Measurements from ENCODE around the gene DCDC1. TPM values are rescaled to one million over a fixed set of nuclear protein-coding genes. Genes with fewer than 3 reads are reported as not detected.
"Not testable (repeated sequence)": the region's sequence is repeated elsewhere in the genome, so short reads cannot be mapped to it uniquely, and the experiment has no call there.

The DCDC1 gene
- total RNA-seq, 1 donor from 2014 or later = not detected

DNA sequence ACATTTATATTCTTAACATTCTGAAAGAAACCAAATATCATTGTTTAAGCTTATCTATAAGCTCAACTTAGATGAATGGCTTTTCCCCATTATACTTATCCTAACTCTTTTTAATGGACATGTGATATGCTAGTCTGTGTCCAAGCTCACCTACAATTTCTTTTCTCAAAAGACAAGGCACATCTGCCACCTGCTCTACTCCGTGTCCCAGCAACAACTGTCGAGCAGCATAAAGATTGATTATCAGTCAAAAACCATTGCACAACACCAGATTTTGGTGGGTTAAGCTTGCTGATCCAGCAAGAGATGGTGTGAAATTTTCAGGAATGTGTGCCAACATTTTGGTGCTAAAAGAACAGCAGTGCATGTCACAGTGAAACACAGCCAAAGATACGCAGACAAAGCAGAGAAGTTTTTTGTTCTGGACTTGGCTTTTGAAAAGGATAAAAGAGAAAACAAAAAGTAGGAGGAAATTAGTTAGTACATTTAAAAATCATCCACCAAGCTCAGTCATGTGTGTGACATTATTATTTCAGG, 65.8 kb downstream of the DCDC1 start:
- Mint-ChIP-seq H3K36me3 (ENCODE audit: low read depth) (no peaks in the 10 kb centered on the region), H3K27ac (no peak overlapping the region), H3K9me3 (no peaks in the 10 kb centered on the region), H3K4me1 (ENCODE audit: low read depth) (no peaks in the 10 kb centered on the region), H3K4me3 (no peak overlapping the region), H3K27me3 (ENCODE audit: insufficient read depth) (peaks cover 2% of the 10 kb centered on the region)
- DNase-seq (ENCODE audit: low spot score) = no peak
- intact Hi-C loops (cut with micrococcal nuclease) = no loop called here

GRCh38 chr11:31301549-31302510, 67.7 kb downstream of the DCDC1 start:
- Mint-ChIP-seq H3K36me3 (ENCODE audit: low read depth) (no peaks in the 10 kb centered on the region), H3K4me1 (ENCODE audit: low read depth) (no peaks in the 10 kb centered on the region), H3K27ac (no peak overlapping the region), H3K27me3 (ENCODE audit: insufficient read depth) (peaks cover 2% of the 10 kb centered on the region), H3K4me3 (no peak overlapping the region), H3K9me3 (no peaks in the 10 kb centered on the region)
- DNase-seq (ENCODE audit: low spot score) = no peak
- intact Hi-C loops (cut with micrococcal nuclease) = no loop called here

GRCh38 chr11:31295308-31295707, 74.2 kb downstream of the DCDC1 start:
- no peaks in the 10 kb centered on the region for H3K27me3 Mint-ChIP-seq (ENCODE audit: insufficient read depth)
- no peaks in the 10 kb centered on the region for H3K9me3 Mint-ChIP-seq
- H3K27ac Mint-ChIP-seq = no peak overlapping the region
- no peaks in the 10 kb centered on the region for H3K4me1 Mint-ChIP-seq (ENCODE audit: low read depth)
- H3K36me3 Mint-ChIP-seq (ENCODE audit: low read depth) = no peaks in the 10 kb centered on the region
- no peak for DNase-seq (ENCODE audit: low spot score)
- no peak overlapping the region for H3K4me3 Mint-ChIP-seq
- intact Hi-C loops (cut with micrococcal nuclease) = no loop called here

DNA sequence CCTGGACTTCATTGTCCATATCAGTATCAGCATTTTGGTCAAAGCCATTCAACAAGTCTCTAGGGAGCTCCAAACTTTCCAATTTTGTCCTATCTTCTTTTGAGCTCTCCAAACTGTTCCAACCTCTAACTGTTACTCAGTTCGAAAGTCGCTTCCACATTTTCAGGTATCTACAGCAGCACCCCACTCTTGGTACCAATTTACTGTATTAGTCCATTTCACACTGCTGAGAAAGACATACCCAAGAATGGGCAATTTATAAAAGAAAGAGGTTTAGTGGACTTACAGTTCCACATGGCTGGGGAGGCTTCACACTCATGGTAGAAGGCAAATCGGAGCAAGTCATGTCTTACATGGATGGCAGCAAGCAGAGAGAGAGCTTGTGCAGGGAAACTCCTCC, 96.0 kb downstream of the DCDC1 start:
- H3K4me1 Mint-ChIP-seq (ENCODE audit: low read depth); H3K27me3 Mint-ChIP-seq (ENCODE audit: insufficient read depth); DNase-seq (ENCODE audit: low spot score); H3K27ac Mint-ChIP-seq; intact Hi-C loops (cut with micrococcal nuclease); H3K4me3 Mint-ChIP-seq; H3K36me3 Mint-ChIP-seq (ENCODE audit: low read depth): not testable (repeated sequence)
- H3K9me3 Mint-ChIP-seq = peaks cover 28% of the 10 kb centered on the region

DNA sequence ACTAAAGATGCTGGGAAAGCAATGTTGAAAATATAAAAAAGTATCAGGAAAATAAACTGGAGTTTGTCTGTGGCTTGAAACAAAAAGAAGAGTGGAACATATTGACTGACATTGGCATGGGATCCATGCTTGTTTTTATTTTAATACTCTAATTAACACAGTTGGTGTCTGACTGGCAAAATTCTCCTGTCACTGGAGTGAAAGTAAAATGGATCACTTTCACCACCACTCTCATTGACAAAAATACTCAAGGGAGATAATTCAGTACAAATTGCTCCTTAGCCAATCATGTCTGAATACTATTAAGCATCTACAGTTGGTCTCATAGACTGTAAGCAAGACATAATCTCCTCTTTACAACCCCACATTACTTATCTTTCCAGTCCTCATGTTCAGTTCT, 101.8 kb downstream of the DCDC1 start:
- Mint-ChIP-seq H3K4me1 (ENCODE audit: low read depth) (no peaks in the 10 kb centered on the region), H3K36me3 (ENCODE audit: low read depth) (no peaks in the 10 kb centered on the region), H3K27me3 (ENCODE audit: insufficient read depth) (no peaks in the 10 kb centered on the region), H3K4me3 (no peak overlapping the region), H3K27ac (no peak overlapping the region), H3K9me3 (peaks cover 16% of the 10 kb centered on the region)
- DNase-seq (ENCODE audit: low spot score) = no peak
- intact Hi-C loops (cut with micrococcal nuclease) = no loop called here

GRCh38 chr11:31264834-31265233, 104.7 kb downstream of the DCDC1 start:
- Mint-ChIP-seq H3K27me3 (ENCODE audit: insufficient read depth) (no peaks in the 10 kb centered on the region), H3K9me3 (no peaks in the 10 kb centered on the region), H3K4me1 (ENCODE audit: low read depth) (no peaks in the 10 kb centered on the region), H3K27ac (no peak overlapping the region), H3K4me3 (no peak overlapping the region), H3K36me3 (ENCODE audit: low read depth) (no peaks in the 10 kb centered on the region)
- DNase-seq (ENCODE audit: low spot score) = no peak
- intact Hi-C loops (cut with micrococcal nuclease) = no loop called here

- no peaks in the 10 kb centered on the region for H3K36me3 Mint-ChIP-seq (ENCODE audit: low read depth)
- no peaks in the 10 kb centered on the region for H3K4me1 Mint-ChIP-seq (ENCODE audit: low read depth)
- no peaks in the 10 kb centered on the region for H3K27me3 Mint-ChIP-seq (ENCODE audit: insufficient read depth)
- H3K27ac Mint-ChIP-seq = no peak overlapping the region
- DNase-seq (ENCODE audit: low spot score) = no peak
- intact Hi-C loops (cut with micrococcal nuclease) = no loop called here
- no peak overlapping the region for H3K4me3 Mint-ChIP-seq
- H3K9me3 Mint-ChIP-seq = no peaks in the 10 kb centered on the region
Observed at GRCh38 chr11:31262761-31263160, 106.8 kb downstream of the DCDC1 start.

- no peaks in the 10 kb centered on the region for H3K9me3 Mint-ChIP-seq
- H3K27ac Mint-ChIP-seq = no peak overlapping the region
- intact Hi-C loops (cut with micrococcal nuclease) = no loop called here
- H3K36me3 Mint-ChIP-seq (ENCODE audit: low read depth) = no peaks in the 10 kb centered on the region
- no peak for DNase-seq (ENCODE audit: low spot score)
- no peaks in the 10 kb centered on the region for H3K27me3 Mint-ChIP-seq (ENCODE audit: insufficient read depth)
- H3K4me1 Mint-ChIP-seq (ENCODE audit: low read depth) = no peaks in the 10 kb centered on the region
- H3K4me3 Mint-ChIP-seq = no peak overlapping the region
Observed at GRCh38 chr11:31259797-31260196, 109.7 kb downstream of the DCDC1 start.

- H3K9me3 Mint-ChIP-seq = no peaks in the 10 kb centered on the region
- intact Hi-C loops (cut with micrococcal nuclease) = no loop called here
- H3K4me3 Mint-ChIP-seq = no peak overlapping the region
- no peaks in the 10 kb centered on the region for H3K36me3 Mint-ChIP-seq (ENCODE audit: low read depth)
- DNase-seq (ENCODE audit: low spot score) = no peak
- no peaks in the 10 kb centered on the region for H3K4me1 Mint-ChIP-seq (ENCODE audit: low read depth)
- no peak overlapping the region for H3K27ac Mint-ChIP-seq
- no peaks in the 10 kb centered on the region for H3K27me3 Mint-ChIP-seq (ENCODE audit: insufficient read depth)
Observed at GRCh38 chr11:31254415-31254814, 115.1 kb downstream of the DCDC1 start.

DNA sequence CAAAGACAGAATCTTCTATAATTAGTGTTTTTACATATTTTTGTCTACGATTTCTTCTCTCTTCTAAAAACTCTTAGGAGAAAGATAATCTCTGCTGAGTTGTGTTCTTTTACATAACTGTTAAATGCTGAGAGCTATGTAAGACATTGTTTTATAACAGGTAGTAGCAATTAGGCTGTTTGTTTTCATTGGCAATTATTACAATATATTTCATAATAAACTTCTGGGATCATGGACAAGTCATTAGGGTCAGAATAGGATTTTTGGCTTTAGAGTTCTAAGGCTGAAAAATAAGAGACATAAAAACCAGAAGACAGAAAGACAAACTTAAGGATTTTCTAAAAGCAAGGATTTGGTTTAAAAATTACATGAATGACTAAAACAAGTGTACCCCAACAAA, 120.8 kb downstream of the DCDC1 start:
- intact Hi-C loops (cut with micrococcal nuclease) = no loop called here
- Mint-ChIP-seq H3K27ac (no peak overlapping the region), H3K9me3 (no peaks in the 10 kb centered on the region), H3K36me3 (ENCODE audit: low read depth) (no peaks in the 10 kb centered on the region), H3K4me3 (no peak overlapping the region), H3K4me1 (ENCODE audit: low read depth) (no peaks in the 10 kb centered on the region), H3K27me3 (ENCODE audit: insufficient read depth) (peaks cover 12% of the 10 kb centered on the region)
- DNase-seq (ENCODE audit: low spot score) = no peak

- H3K27ac Mint-ChIP-seq = no peak overlapping the region
- no peaks in the 10 kb centered on the region for H3K36me3 Mint-ChIP-seq (ENCODE audit: low read depth)
- no peaks in the 10 kb centered on the region for H3K4me1 Mint-ChIP-seq (ENCODE audit: low read depth)
- peaks cover 12% of the 10 kb centered on the region for H3K27me3 Mint-ChIP-seq (ENCODE audit: insufficient read depth)
- no peak overlapping the region for H3K4me3 Mint-ChIP-seq
- intact Hi-C loops (cut with micrococcal nuclease) = no loop called here
- DNase-seq (ENCODE audit: low spot score) = no peak
- H3K9me3 Mint-ChIP-seq = no peaks in the 10 kb centered on the region
Observed at GRCh38 chr11:31247321-31247720, 122.2 kb downstream of the DCDC1 start.

DNA sequence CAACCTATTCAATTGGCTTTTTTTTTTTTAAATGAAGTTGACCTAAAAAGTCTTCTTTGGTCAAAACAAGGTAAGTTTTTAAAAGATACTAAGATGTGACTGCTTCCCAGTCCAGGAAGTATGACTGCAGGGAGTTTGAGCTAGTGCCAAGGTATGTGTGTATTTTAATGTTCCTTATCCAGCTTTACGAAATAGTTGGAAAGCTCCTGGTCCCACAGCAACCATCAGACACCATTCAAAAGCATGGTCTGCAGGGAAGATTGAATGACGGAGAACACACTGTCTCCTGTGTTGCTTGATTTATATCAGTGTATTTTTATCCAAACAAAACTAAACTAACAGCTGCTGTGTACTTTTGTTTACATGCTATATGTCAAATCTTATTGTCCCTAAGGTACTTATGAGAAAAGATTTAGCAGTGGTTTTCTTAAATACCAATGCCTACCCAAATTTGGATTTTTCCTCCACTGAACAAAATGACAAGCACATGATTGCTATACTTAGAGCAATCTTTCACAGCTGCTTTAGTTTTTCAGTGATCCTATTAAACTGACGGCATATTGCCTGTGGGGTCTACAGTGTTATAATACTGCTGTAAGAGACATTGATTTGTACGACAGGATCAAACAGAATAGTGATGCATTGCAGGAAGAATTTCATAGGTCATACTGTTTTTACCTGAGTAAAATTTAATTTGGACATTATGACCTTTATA, 122.9 kb downstream of the DCDC1 start:
- Mint-ChIP-seq H3K9me3 (no peaks in the 10 kb centered on the region), H3K27me3 (ENCODE audit: insufficient read depth) (peaks cover 12% of the 10 kb centered on the region), H3K4me1 (ENCODE audit: low read depth) (no peaks in the 10 kb centered on the region), H3K27ac (no peak overlapping the region), H3K36me3 (ENCODE audit: low read depth) (no peaks in the 10 kb centered on the region), H3K4me3 (no peak overlapping the region)
- DNase-seq (ENCODE audit: low spot score) = no peak
- intact Hi-C loops (cut with micrococcal nuclease) = no loop called here

DNA sequence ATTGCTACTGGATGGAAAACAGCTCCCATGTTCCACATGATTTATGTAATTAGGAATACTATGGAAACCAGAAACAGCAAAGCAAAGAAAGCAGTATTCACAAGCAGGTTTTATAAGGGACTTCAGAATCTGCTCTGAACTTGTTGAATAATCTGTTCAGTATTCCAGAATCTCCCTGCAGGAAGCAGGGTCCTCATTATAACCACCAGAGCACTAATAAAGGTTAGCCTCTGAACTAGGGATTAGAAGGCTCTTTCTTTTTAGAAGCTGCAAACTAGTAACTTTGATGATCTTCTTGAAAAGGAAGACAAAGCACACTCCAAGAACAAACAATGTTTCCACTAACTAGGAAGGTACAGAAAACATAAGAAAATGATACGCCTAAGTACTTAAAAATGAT, 125.8 kb downstream of the DCDC1 start:
- no peak overlapping the region for H3K27ac Mint-ChIP-seq
- peaks cover 6% of the 10 kb centered on the region for H3K27me3 Mint-ChIP-seq (ENCODE audit: insufficient read depth)
- no peaks in the 10 kb centered on the region for H3K4me1 Mint-ChIP-seq (ENCODE audit: low read depth)
- no peaks in the 10 kb centered on the region for H3K9me3 Mint-ChIP-seq
- no peak overlapping the region for H3K4me3 Mint-ChIP-seq
- no peak for DNase-seq (ENCODE audit: low spot score)
- H3K36me3 Mint-ChIP-seq (ENCODE audit: low read depth) = no peaks in the 10 kb centered on the region
- intact Hi-C loops (cut with micrococcal nuclease) = loop anchor here (5.0 kb wide), 1 partner anchor 764 kb away; no protein-coding TSS in a partner anchor

Measured in activated T-helper 1 cell treated with anti-CD3 and anti-CD28 coated beads, Interleukin-12 subunit alpha, Interleukin-12 subunit beta, Interleukin-2, Interleukin-4 antibody, amounts not matched to agents 30 ng/mL and 10 ng/mL and 1 ng/mL, durations not matched to agents 14 hours and 24 hours and 36 hours (primary cell).